ENCODE data around the gene CPLANE2. TPM values are rescaled to one million over a fixed set of nuclear protein-coding genes. Genes with fewer than 3 reads are reported as not detected.
A peak's percentile ranks its signal among the peaks of the same experiment; 100 is the strongest.

The CPLANE2 gene
- total and polyA plus RNA-seq, 2 of the 4 experiments (the other 2 are of a cell fraction): 3.2 to 5.8 TPM

DNA sequence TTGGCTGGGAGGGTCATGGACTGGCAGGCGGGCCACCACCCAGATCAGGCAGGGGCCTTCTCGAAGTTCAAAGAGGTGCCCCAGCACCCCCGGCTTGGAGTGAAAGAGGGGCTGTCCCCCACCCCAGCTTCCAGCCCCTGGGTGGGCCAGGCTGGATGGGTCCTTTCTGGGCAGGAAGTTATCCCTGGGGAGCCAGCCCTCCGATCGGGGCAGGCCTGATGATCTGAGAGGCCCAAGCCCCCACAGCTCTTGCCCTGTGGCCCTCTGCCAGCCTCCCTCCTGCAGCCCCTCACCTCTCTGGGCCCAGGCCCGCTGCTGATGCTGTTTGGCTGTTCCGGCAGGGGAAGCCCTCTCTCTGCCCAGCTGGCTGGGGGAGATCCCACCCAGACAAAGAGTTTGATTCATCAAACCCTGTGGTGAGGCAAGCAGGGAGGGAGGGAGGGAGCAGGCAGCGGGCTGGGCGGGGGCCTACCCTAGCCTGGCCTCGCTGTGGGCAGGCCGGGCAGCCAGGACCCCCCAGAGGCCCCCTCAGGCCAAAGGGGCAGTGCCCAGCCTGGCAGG lies 27.1 kb downstream of the CPLANE2 start:
- CTCF ChIA-PET: no interaction called here

More for the DNA sequence above, 27.1 kb downstream of the CPLANE2 start:
- no peak for TF ChIP-seq NFE2L2 (IDR thresholded peaks at IDR 0.05; ENCODE audit: low read depth, low read length)
- no peak for TF ChIP-seq RCOR1 (IDR thresholded peaks at IDR 0.05; ENCODE audit: insufficient replicate concordance, low read length)
- TF ChIP-seq RFX5 (IDR thresholded peaks at IDR 0.05; ENCODE audit: low read depth, low read length): no peak
- peak overlapping the region; percentile 60 for H2AFZ ChIP-seq (replicated peaks; ENCODE audit: low read length, poor library complexity)
- no peak overlapping the region for H3K23ac ChIP-seq (ENCODE audit: low read depth, low read length)
- H3K79me1 ChIP-seq (ENCODE audit: low read depth in 1 of 2, low read length in 2 of 2): peaks cover 7 to 12% of the 10 kb centered on the region in 2 experiments; a peak in 3 of 4 replicates
- H4K20me1 ChIP-seq (ENCODE audit: insufficient read depth, low read length): no peaks in the 10 kb centered on the region
- H3K36me3 ChIP-seq (ENCODE audit: control insufficient read depth, insufficient read depth, low read length): no peaks in the 10 kb centered on the region
- dilution Hi-C loops (cut with HindIII; ENCODE audit: low sequenced_read_pairs, unreplicated experiment): no loop called here
- H4K8ac ChIP-seq (ENCODE audit: low read depth in 2 of 2, low read length in 2 of 2): peak overlapping the region; percentile 24 to 39; a peak in 2 of 4 replicates
- no CpG with 5 or more reads among the region's 11 CpGs for whole genome bisulfite sequencing, 2 experiments (ENCODE audit: extremely low coverage in 2 of 2, insufficient read length in 1 of 2)
- H3K18ac ChIP-seq (ENCODE audit: low read depth, low read length): peak overlapping the region; percentile 10; the same call in 1 of the 2 replicates
- no peak overlapping the region for H3K56ac ChIP-seq (ENCODE audit: extremely low read depth, insufficient read depth, low read length)
- POLR2A ChIA-PET (ENCODE audit: unreplicated experiment): no interaction called here
- H3K9ac ChIP-seq (ENCODE audit: low read depth, low read length): 0 out of 2 replicates have a peak overlapping the region, but pooled peaks have one; percentile 37
- H4K5ac ChIP-seq (ENCODE audit: low read depth, low read length): peak overlapping the region; percentile 69; the same call in 1 of the 2 replicates
- peak overlapping the region; percentile 44 for H2AK9ac ChIP-seq (replicated peaks; ENCODE audit: low read depth, low read length, poor library complexity)
- in situ Hi-C loops (cut with MboI; ENCODE audit: low sequenced_read_pairs): no loop called here
- peak overlapping the region; percentile 36; the same call in 1 of the 2 replicates for H3K27ac ChIP-seq (ENCODE audit: insufficient read depth, low read length)
- H3K27me3 ChIP-seq (ENCODE audit: control insufficient read depth, insufficient read depth, low read length): no peaks in the 10 kb centered on the region
- no peak for ATAC-seq (ENCODE audit: low read depth)
- no peak overlapping the region; the same call in 1 of the 2 replicates for H2AK5ac ChIP-seq (ENCODE audit: low read depth, low read length)
- intact Hi-C loops (cut with micrococcal nuclease): loop anchor here (5.0 kb wide), 2 partner anchors 32 to 157 kb away; partner anchors contain the start of gene SZRD1
- no peak overlapping the region for H2BK15ac ChIP-seq (ENCODE audit: low read depth, low read length)
- H2BK5ac ChIP-seq (ENCODE audit: low read depth, low read length, poor library complexity, severe bottlenecking): no peak overlapping the region
- peak overlapping the region; percentile 10; the same call in 1 of the 2 replicates for H3K4ac ChIP-seq (ENCODE audit: low read depth, low read length)
- peak overlapping the region; percentile 20; the same call in 1 of the 2 replicates for H3K4me2 ChIP-seq (ENCODE audit: low read depth, low read length)
- H2BK120ac ChIP-seq (ENCODE audit: low read depth, low read length): 0 out of 2 replicates have a peak overlapping the region, but pooled peaks have one; percentile 34
- BruUV-seq (replicated peaks): no TSS peak
- H2BK20ac ChIP-seq (ENCODE audit: low read depth, low read length): no peak overlapping the region
- DNase-seq: peak; percentile 17
- no peak overlapping the region for H3K14ac ChIP-seq (replicated peaks; ENCODE audit: low read depth, low read length)
- peaks cover 9% of the 10 kb centered on the region for H3K4me1 ChIP-seq (ENCODE audit: control insufficient read depth, insufficient read depth, low read length)
- H3K9me3 ChIP-seq (ENCODE audit: control insufficient read depth, insufficient read depth, low read length): no peaks in the 10 kb centered on the region
- H4K91ac ChIP-seq (ENCODE audit: insufficient read depth, low read depth, low read length): peak overlapping the region; percentile 20; the same call in 1 of the 2 replicates
- peak overlapping the region; percentile 17; the same call in 1 of the 2 replicates for H3K4me3 ChIP-seq (ENCODE audit: insufficient read depth, low read depth, low read length)
- peaks cover 6% of the 10 kb centered on the region; the same call in 1 of the 2 replicates for H3K9me1 ChIP-seq (ENCODE audit: insufficient read depth, low read length)

All from IMR-90 (cell line).